Activated CD4-positive, alpha-beta T cell treated with anti-CD3 and anti-CD28 coated beads, Interleukin-2, amount 50 U/mL, for 1 hour (primary cell): ENCODE data around the gene NUB1.

Experiments used
- DNase-seq: peaks from one replicate; pipeline ENCODE4 v3.0.0-alpha.2; 2020

The NUB1 gene

DNA sequence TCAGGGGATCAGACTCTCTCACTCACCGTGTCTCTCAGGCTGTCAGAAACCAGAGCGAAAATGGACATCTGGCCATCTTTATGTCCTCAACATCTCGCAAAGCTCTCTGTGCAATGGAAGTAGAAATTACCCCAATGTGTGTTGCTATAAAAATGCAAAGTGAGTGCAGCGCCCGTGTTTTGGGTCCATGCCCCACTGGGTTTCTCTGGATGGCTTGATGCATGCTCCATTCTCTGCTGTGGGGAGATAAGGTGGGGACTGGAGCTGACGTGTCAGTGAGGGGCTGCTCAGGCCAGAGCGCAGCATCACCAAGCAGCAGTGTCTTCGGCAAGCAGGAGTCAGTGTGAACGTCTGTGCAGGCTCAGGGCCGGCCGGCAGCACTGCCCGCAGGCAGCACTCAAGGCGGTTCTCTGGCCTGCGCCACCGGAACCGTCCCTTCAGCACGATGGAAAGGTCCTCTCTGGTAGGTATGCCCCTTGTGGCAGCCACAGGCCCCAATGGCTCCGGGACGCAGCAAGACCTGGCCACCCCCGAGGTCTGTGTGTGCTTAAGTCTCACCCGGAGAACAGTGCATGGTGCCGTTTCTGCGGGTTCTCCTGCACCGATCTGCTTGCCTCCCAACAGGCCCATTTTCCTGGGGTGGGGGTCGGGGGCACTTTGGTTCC is 38.1 kb downstream of the NUB1 start:
- DNase-seq = no peak

DNA sequence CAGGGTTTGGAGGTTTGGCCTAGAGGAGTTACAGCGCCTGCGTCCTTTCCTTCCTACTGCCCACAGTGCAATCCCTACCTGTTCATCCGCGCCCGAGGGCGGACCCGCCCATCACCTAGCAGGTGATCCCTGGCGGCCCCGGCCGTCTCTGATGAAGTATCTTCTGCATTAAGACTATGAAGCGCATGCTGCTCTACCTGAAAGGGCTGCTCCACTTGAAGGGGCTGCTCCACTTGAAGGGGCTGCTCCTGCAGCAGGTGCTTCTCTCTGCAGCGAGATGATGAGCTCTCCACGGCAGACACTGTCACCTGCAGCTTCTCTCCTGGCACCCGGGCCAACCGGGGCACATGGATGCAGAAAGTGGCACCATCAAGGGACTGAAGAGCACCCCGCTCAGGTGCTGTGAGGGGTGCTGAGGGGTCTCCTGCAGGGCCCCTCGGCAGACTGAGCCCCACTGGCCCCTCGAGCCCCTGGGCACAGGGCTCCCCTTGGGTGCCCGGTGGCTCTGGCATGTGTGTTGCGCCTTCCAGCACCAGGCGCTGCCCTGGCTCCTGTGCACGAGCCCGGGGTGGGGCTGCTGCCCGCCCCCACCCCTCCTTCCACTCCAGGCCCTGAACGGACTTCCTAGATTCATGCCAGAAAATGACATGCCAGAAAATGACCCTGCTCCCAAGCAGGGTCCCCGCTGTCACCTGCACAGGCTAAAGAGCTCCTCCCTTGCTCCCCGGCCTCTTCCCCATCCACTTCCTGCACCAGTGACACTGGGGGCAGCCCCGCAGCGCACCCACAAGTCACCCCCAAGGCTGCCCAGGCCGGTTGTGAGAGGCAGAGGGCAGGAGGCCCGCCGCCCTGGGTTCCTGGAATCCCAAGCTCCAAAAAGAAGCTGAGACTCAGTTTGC is 38.8 kb downstream of the NUB1 start:
- DNase-seq = no peak

DNA sequence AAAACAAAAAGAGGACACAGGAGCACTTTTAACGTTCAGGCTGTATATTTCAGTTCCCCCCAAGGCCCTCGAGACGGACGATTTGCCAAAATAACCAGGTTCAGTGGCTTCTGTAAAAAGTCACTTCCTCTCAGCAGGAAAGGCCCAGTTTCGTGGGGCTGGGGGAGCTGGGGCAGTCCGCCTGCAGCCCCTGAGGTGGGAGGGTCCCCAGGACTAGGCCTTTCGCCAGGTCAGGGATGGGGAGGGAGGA is 39.4 kb downstream of the NUB1 start:
- DNase-seq = no peak

DNA sequence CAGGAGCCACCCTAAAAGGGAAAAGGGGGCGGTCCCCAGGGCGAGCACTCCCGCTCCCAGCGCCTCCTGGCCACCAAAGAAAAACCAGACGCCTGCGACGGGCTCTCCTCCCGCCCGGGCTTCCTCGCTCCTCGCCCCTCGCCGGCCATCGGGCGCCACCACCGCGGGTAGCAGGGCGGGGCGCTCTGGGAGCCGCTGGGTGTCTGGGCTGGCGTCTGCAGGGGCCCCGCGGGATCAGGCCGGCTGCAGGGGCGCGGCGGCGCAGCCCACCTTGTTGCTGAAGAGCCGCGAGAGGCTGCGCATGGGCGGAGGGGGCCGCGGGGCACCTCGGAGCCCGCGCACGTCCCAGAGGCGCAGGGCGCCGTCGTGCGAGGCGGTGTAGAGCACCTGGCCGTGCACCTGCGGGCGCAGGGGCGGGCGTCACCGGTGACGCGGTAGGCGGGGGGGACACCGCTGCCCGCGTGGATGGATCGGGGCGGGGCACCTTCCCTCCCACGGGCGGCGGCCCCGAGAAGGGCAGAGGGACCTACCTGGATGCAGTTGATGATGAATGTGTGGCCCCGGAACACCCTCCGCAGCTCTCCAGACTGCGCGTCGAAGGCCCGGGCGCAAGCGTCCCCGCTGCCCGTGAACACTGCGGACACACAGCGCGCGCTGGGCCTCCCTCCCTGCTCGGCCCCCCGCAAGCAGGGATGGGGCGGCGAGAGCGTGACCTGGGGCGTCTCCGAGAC is 39.9 kb downstream of the NUB1 start:
- DNase-seq = peak; percentile 68

DNA sequence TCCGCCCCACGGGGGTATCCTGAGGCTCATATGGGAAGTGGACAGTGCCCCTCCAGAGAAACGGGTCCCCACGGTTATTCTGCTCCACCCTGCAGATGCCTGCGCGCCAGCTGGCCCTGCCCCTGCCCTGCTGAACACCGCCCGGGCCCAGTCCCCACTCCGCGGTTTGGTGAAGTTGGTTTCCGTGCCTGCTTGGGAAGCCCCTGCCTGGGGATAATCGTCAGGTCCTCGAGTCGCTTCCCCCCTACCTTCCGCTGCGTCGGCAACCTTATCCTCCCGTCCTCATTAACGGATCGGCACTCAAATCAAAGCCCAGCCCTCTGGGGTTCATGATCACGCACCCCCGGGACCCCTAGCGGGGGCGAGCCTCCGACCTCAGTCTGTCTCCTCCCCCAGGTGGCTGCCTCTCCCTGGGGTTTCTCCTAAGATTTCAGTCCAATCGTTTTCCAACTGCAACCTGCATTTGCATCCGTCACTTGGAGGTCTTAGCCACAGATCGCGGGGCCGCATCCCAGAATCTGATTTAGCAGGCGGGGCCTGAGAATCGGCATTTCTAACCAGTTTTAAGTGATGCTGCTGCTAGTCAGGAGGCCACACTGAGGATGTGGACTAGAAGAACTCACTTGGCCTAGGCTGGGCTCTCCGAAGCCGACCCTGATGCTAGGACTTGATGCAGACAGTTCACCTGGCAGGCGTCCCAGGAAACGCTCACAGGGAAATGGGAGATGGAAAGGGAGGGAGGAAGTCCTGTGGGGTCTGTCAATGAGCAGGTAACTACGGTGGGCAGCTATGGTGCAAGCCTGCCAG is 40.7 kb downstream of the NUB1 start:
- peak; percentile 39 for DNase-seq

DNA sequence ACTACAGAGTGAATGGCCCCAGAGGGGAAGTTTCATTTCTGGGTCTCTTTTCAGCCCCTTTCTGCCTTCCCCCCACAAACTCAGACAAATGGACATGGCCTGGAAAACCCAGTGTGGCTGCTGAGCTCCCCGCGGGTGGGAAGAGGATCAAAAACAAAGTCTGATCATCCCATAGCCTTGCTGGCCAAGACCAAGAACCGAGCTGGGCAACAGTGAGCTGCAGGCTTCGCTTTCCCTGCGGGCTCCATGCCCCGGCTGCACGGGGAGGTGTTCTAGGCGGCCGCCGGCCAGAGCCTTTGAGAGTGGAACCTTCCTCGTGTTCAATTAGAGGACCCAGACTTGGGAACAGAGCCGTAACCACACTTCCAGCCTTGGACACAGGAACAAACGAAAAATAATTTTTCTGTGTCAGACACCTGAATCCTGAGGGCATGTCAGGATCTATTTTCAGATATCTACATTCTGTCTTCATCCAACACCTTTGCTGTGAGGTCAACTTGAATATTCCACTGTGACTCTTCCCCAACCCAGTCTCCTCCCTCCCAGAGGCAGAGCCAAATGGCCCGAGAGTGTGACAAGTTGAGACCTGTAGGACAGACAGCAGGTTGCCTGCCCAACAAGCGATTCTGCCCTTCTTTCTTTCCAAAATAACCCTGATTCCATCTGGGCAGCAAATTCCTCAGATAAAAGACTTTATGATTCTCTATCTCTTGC is 42.2 kb downstream of the NUB1 start:
- DNase-seq = no peak

DNA sequence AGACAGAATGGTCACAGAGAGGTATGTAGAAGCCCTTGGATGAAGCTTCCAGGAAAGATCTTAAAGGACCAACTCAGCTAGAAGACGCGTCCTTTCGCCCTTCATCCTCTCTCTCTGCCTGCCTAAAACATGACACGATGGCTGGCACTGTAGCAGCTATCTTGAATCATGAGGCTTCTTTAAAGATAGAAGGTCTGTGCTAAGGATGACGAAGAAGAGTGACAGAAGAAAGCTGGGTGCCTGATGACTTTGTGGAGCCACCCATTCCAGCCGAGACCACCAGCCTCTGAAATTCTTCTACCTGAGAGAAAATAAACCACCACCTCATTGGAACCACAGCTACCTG is 42.7 kb downstream of the NUB1 start:
- no peak for DNase-seq

DNA sequence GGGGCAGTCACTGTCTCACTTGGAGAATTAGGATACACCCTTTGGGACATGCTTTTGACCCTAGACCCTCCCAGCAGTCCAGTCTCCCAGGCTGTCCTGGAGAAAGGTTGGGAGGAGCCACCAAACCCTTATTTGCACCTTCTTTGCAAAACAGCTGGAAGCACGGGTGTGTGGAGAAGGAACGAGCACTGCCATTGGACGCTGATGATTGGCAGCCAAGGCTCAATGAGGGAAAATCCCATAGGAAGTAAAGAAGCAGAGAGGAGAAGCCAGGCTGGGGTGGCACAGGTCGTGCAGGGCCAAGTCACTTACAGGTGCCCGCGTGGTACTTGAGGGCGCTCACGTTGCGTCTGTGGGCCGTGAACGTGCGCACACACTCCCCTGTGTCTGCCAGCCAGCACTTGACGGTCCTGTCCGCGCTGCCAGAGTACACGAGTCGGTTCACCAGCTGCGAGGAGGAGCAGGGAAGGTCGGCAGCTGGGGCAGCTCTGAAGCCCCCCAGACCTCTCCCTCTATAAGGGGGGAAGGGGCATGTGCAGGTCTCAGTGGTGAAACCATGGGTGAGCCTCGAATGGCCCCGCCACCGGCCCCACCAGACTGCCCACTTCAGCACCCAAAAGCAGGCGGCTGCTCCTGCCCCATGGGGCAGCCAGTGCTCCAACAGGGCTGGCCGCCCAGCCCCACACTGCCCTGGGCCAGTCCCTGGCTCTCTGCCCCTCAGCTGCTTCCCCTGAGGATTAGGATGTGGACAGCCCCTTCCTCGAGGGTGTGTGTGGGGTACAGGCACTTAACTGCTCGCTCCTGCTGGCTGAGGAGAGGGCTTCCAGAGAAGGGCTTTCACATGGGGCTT is 43.4 kb downstream of the NUB1 start:
- no peak for DNase-seq

DNA sequence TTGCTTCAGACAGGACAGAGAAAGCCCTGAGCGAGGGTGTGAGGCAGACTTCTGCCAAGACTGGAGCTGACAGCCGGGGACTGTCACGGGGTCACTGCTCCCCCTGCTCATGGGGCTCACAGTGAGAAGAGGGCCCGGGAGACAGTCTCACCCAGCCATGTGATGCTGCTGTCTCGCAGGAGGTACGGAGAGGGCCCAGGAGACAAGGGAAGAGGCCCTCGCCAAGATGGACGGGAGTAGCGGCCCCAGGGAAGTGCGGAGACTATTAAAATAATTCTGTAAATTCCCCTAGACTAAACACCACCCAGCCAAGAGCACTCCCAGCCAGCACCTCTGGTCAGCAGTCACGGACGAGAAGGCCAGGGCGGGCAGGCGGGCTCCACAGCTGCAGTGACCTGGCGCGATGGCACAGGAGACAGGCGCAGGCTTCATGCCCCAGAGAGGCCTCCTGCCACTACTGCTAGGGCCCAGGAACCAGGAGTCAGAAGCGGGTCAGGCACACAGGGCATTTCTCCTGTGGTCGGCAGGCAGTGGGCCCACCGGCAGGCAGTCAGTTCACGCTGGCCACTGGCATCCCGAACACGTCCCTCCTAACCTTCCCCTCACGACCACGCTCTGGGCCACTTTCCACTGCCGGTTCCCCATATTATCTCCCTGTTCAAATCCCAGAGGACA is 44.2 kb downstream of the NUB1 start:
- no peak for DNase-seq

DNA sequence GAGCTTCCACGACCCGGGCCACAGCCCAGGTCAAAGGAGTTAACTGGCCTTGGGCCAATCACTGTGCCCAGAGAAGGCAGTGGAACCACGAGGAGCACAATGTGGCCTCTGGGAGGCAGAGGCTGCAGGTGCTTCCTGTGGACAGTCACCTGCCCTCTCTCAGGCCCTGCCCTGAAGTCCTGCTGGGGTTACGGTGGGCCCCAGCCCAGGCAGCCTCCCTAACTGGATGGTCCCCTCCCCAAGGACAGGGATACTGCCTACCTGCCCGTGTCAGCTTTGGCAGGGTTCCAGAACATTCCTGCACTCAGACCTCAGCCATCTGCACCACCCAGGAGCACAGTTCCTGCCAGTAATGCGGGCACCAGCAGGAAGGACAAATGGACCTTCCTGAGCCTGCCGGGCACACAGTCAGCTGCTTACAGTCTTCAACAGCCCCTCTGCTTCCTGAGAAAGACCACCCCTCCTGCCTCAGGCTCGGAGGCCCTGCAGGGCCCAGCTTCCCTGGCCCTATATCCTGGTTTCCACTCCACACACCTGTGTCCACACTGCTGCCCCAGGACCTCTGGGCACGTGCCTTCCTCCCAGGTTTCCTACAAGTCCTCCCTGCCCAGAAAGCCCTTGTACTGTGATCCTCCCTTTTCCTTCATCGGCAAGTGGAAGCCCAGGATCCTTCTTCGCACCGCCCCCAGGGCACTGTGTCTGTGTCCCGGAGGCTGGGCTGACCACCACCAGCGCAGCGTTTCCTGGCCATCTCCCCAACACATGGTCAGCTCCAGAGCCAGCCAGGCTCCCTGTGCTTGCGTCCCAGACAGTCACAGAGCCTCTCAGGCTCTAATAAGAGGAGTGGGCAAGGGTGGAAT is 44.9 kb downstream of the NUB1 start:
- DNase-seq = no peak

DNA sequence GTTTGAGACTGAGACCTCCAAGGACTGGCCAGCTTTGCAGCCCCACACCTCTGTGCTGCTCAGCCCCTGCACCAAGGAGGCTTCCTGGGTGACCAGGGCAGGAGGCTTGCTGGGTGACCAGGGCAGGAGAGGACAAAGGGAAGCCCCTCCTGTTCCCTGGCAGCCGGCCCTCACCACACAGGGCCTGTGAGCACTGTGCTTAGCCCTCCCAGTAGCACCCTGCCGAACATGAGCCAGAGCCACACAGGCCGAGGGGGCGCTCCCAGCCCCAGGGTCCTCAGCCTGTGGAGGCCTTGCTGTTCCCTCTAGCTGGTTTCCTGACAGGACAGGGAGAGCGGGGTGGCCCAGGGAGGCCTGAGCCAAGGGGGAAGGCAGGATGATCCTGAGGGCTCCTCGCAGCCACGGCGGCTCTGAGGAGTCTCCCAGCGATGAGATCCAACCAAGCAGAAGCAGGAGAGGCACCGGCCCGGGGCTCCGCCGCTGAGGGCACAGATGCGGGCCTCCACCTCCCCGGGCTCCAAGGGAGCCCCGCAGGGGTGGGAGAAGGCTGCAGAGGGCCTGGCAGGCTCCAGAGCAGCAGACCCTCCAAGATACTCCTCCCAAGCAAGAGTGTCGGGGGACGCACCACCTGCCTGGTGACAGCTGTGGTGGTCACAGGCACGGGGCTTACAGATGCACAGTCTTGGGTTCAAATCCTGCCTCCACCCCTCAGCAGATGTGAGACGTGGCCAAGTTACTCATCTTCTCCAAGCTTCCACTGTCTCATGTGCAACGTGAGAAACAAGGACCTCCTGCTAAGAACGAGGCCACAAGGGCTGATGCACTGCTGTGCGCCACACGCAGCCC is 45.8 kb downstream of the NUB1 start:
- no peak for DNase-seq

DNA sequence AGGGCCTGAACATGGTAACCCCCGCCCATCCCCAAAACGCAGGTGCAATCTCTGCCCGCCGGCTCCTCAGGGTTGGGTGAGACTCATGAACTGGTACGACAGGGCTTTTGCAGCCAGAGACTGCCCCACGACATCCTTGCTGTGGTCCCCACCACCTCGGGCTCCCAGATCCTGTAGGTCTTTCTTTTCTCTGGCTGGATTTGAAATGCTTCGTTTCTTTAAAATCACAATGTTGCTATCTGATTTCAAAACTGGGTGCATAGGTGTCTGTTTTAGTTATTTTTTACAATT is 46.3 kb downstream of the NUB1 start:
- no peak for DNase-seq

DNA sequence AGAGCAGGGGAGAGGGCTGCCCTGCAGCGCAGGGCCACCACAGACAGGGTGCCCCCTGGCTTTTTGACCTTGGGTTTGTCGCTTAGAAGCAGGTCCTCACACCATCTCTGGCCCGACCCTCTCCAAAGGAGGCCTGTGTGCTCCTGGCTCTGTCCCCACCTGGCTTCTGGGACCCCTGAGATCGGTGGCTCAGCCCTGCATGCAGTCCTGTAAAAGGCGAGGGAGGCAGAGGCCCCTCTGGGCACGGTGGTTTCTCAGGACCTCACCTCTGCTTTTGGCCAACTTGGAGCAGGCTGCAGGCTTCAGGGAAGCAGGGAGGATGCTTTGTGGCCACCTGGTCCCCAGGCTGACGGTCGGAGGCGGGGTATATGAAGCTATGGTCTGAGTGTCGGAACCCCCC is 46.8 kb downstream of the NUB1 start:
- DNase-seq = no peak

DNA sequence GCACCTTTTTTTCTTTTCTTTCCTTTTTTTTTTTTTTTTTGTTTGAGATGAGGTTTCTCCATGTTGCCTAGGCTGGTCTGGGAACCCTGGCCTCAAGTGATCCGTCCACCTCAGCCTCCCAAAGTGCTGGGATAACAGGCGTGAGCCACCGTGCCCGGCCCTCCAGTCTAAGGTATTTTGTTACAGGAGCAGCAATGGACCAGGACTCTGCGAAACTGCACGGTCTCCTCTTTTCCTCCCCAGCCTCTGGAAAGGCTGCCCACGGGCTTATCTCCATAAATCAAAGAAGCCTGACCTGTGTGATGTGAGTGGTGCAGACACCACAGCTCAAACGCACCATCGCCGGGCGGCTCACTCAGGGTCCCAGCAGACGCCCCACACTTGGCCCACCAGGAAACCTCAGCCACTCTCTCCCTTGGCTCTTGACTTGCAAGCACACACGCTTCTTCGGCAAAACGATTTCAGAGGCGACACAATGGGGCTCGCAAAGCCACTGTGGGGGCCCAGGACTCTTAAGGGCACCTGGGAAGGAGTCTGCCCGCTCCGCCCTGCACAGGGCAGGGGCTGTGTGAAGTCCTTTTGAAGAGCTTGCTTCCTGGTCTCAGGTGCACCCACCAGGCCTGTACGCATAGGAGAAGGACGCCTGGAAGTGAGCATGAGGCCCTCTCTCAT is 47.6 kb downstream of the NUB1 start:
- DNase-seq = no peak

DNA sequence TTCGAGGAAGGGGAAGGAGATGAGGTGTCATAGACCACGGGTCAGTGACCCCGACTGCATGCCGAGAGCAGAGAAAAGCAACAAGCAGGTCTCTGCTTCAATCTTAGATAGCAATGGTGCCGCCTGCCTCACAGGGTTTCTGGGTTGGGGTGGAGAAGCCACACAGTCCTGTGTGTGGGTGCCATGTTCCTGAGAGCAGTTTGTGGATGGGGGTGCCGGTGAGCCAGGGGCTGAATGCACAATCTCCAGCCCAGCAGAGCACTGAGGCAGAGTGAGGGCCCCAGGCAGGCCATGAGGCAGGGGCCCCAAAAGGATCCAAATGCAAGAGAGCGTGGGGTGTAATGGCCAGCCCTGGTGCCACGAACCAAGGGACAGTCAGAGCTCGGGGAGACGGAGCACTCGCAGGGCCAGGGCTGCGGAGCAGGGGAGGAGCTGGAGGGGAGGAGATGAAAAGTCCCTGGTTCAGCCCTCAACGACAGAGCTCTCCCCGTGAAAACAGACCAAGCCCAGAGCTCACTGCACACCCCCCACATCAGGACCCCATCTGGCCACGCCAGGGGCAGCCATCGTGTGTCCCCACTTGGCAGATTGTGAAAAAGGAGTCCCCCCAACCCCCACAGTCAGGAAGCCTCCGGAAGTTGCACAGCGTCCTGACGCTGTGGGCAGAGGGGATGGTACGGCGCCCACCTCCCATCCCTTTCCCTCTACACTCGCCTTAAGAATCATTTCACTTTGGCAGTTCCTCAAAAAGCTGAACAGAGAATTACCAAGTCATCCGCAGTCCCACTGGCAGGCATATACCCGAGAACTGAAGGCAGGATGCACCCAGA is 48.4 kb downstream of the NUB1 start:
- DNase-seq = no peak

DNA sequence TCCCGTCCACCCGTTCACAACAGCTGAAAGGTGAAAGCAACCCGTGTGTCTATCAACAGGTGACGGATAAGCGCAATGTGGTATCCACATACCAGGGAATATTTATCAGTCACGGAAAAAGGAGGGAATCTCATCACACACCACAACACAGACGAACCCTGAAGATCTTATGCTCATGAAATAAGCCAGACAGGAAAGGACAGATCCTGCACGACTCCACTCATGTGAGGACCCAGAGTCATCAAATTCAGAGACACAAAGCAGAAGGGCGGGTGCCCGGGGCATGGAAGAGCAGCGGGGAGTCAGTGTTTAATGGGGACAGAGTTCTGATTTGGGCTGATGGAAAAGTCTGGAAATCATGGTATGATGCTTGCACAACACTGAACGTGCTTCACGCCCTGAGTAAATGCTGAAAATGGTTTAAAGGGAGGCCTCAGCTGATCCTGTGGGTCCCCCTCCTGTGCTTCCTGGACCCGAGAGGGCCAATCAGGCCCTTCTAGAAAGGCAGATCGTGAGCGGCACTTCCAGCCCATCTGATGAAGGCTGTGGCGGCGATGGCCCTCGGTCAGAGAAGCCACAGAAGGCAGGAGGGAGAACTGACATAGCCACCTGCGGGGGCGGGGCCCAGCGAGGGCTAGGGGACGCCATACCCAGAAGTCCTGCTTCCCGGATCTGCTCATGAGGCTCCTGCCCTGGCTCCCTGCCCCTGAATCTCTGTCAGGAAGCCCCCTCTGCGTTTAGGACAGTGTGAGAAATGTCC is 49.2 kb downstream of the NUB1 start:
- no peak for DNase-seq

DNA sequence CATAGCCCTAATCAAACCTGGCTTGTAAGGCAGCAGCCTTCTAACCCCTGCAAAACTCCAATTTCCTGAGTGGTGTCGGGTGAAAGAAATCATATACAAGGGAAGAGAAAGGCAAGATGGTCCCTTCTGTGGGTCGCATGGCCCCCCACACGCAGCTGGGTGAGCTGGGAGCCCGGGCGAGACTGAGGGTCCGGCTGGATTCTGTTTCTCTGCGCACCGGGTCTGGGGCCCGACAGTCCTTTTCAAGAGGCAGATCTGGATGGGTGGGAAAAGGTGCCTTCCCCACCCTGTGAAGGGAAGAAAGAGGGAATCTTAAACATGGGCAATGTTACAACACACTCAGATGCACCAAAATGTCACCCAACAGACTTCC is 49.7 kb downstream of the NUB1 start:
- DNase-seq = no peak
